ENCODE data around the gene PDZRN3. TPM values are rescaled to one million over a fixed set of nuclear protein-coding genes. Genes with fewer than 3 reads are reported as not detected.

PDZRN3 gene
- polyA plus RNA-seq, 2 of the 4 experiments (the other 2 are of a cell fraction), result not detected

GRCh38 chr3:73352841-73353645, 271.7 kb downstream of the PDZRN3 start:
- ChIA-PET CTCF (interaction anchor here (0.6 kb wide), 1 partner anchor 1782 kb away, joined by 3 read pairs; no protein-coding TSS in a partner anchor), POLR2A (no interaction called here)
- no peak overlapping the region for H3K4me2 ChIP-seq
- 29% methylated on average over 8 of the region's 8 CpGs for WGBS (ENCODE audit: missing lambda C conversion rate)
- H3K4me3 ChIP-seq, result no peak overlapping the region
- FAIRE-seq (no peak), DNase-seq (ENCODE audit: low read depth in 1 of 2, low spot score in 1 of 2) (no peak), ATAC-seq (no peak)
- TF ChIP-seq CBX8 (IDR thresholded peaks at IDR 0.05) (no peak), HDAC2 (IDR thresholded peaks at IDR 0.05) (no peak), POLR2AphosphoS2 (conservative IDR thresholded peaks at IDR 0.05; ENCODE audit: low read length) (no peak), EP300 (IDR thresholded peaks at IDR 0.05) (no peak)
- no peaks in the 10 kb centered on the region for H3K4me1 ChIP-seq
- no peaks in the 10 kb centered on the region for H3K9me3 ChIP-seq
- no peak overlapping the region for H3K27ac ChIP-seq

GRCh38 chr3:73351423-73352071, 273.2 kb downstream of the PDZRN3 start:
- H3K4me2 ChIP-seq, result no peak overlapping the region
- POLR2A ChIA-PET, result no interaction called here
- no peaks in the 10 kb centered on the region for H3K4me1 ChIP-seq
- CTCF ChIA-PET, result no interaction called here
- no peak for ATAC-seq
- no peak overlapping the region for H3K27ac ChIP-seq
- WGBS (ENCODE audit: missing lambda C conversion rate), result 6% methylated on average over 9 of the region's 9 CpGs
- TF ChIP-seq, protein P1, sequence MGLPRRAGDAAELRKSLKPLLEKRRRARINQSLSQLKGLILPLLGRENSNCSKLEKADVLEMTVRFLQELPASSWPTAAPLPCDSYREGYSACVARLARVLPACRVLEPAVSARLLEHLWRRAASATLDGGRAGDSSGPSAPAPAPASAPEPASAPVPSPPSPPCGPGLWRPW (IDR thresholded peaks at IDR 0.05), result no peak
- TF ChIP-seq CHD2 (IDR thresholded peaks at IDR 0.05; ENCODE audit: low read length, partially characterized antibody), result no peak
- TF ChIP-seq MAFK (IDR thresholded peaks at IDR 0.05; ENCODE audit: partially characterized antibody), result no peak
- TF ChIP-seq, protein P2, sequence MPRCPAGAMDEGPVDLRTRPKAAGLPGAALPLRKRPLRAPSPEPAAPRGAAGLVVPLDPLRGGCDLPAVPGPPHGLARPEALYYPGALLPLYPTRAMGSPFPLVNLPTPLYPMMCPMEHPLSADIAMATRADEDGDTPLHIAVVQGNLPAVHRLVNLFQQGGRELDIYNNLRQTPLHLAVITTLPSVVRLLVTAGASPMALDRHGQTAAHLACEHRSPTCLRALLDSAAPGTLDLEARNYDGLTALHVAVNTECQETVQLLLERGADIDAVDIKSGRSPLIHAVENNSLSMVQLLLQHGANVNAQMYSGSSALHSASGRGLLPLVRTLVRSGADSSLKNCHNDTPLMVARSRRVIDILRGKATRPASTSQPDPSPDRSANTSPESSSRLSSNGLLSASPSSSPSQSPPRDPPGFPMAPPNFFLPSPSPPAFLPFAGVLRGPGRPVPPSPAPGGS (IDR thresholded peaks at IDR 0.05), result no peak
- TF ChIP-seq JUNB (IDR thresholded peaks at IDR 0.05), result no peak
- TF ChIP-seq ESRRA (IDR thresholded peaks at IDR 0.05; ENCODE audit: borderline replicate concordance, low read length), result no peak
- no peak for TF ChIP-seq RFX5 (IDR thresholded peaks at IDR 0.05)
- TF ChIP-seq MAX (IDR thresholded peaks at IDR 0.05), result no peak
- no peak for TF ChIP-seq CBX2 (IDR thresholded peaks at IDR 0.05; ENCODE audit: borderline replicate concordance, low read depth)
- no peak for TF ChIP-seq POLR2A (IDR thresholded peaks at IDR 0.05; ENCODE audit: low read length)
- TF ChIP-seq ELK1 (IDR thresholded peaks at IDR 0.05; ENCODE audit: low read depth, low read length), result no peak
- no peak for TF ChIP-seq ZNF302 (CRISPR knock-in tag; IDR thresholded peaks at IDR 0.05)
- TF ChIP-seq HOXA7 (CRISPR knock-in tag; IDR thresholded peaks at IDR 0.05), result no peak
- no peak for TF ChIP-seq NR3C1 (IDR thresholded peaks at IDR 0.05)
- no peak for TF ChIP-seq E2F6 (IDR thresholded peaks at IDR 0.05; ENCODE audit: borderline replicate concordance, low read depth)
- TF ChIP-seq POLR2AphosphoS2 (conservative IDR thresholded peaks at IDR 0.05; ENCODE audit: low read length), result no peak
- TF ChIP-seq NPAS2 (CRISPR knock-in tag; IDR thresholded peaks at IDR 0.05; ENCODE audit: borderline replicate concordance), result no peak
- no peak for TF ChIP-seq CHD4 (IDR thresholded peaks at IDR 0.05; ENCODE audit: borderline replicate concordance)
- TF ChIP-seq BHLHE40 (IDR thresholded peaks at IDR 0.05; ENCODE audit: low read depth, low read length), result no peak
- TF ChIP-seq GATA3 (IDR thresholded peaks at IDR 0.05; ENCODE audit: borderline replicate concordance), result no peak
- no peak for FAIRE-seq
- no peak overlapping the region for H3K4me3 ChIP-seq
- no peak for DNase-seq (ENCODE audit: low read depth in 1 of 2, low spot score in 1 of 2)
- H3K9me3 ChIP-seq, result no peaks in the 10 kb centered on the region
